Suprapubic skin (tissue), 4 donors: ENCODE results near the gene LRRC8B. TPM values are rescaled to one million over a fixed set of nuclear protein-coding genes. Genes with fewer than 3 reads are reported as not detected.
"Not testable (repeated sequence)": the region's sequence is repeated elsewhere in the genome, so short reads cannot be mapped to it uniquely, and the experiment has no call there.

Experiments used
- DNase-seq, 2 donors: peaks; one replicate each; pipeline ENCODE4 v3.0.0-alpha.2; 2019; ENCODE audit warnings: low spot score in 2 of 2
- H3K27ac ChIP-seq: fragments of 200-600 bp; sonication (generic); one replicate; pipeline ENCODE4 v1.5.1; 2019
- H3K27me3 ChIP-seq: fragments of 200-600 bp; sonication (generic); one replicate; pipeline ENCODE4 v1.5.1; 2019
- H3K36me3 ChIP-seq: fragments of 200-600 bp; sonication (generic); one replicate; pipeline ENCODE4 v1.5.1; 2019
- H3K4me1 ChIP-seq: fragments of 200-600 bp; sonication (generic); one replicate; pipeline ENCODE4 v1.5.1; 2019
- H3K4me3 ChIP-seq: fragments of 200-600 bp; sonication (generic); one replicate; pipeline ENCODE4 v1.5.1; 2019; ENCODE audit warnings: mild to moderate bottlenecking
- H3K9me3 ChIP-seq: fragments of 200-600 bp; sonication (generic); one replicate; pipeline ENCODE4 v1.5.1; 2019
- CTCF ChIP-seq, 2 donors: fragments of 200-600 bp in 1 of 2; fragments of 450-650 bp in 1 of 2; sonication (generic) in 1 of 2; IDR thresholded peaks; one replicate each; pipeline ENCODE4 v1.5.1; 2016 to 2019; ENCODE audit warnings: antibody characterized with exemption in 2 of 2, mild to moderate bottlenecking in 1 of 2, moderate library complexity in 1 of 2
- EP300 ChIP-seq: sonication (generic); formaldehyde crosslinking; IDR thresholded peaks from one replicate; pipeline ENCODE4 v1.6.1; 2017; ENCODE audit warnings: antibody characterized with exemption
- POLR2A ChIP-seq, 2 donors: fragments of 450-650 bp; IDR thresholded peaks; one replicate each; pipeline ENCODE4 v1.6.1; 2017; ENCODE audit warnings: antibody characterized with exemption in 2 of 2, mild to moderate bottlenecking in 2 of 2, moderate library complexity in 2 of 2
- POLR2AphosphoS5 ChIP-seq, 3 donors: sonication (generic); formaldehyde crosslinking; IDR thresholded peaks; one replicate each; pipeline ENCODE4 v1.6.1; 2017; ENCODE audit warnings: antibody characterized with exemption in 3 of 3
- WGBS: methylation state at CpG from one replicate; pipeline ENCODE4 v1.1.5; 2018; 5-methylcytosine and 5-hydroxymethylcytosine counted together
- total RNA-seq, 4 donors: library from RNA; depleted of rRNA; stranded (reverse); fragments of >200 nt; gene quantifications; one replicate each; pipeline ENCODE4 v1.1.0, GENCODE V29; 2016

Gene LRRC8B
- total RNA-seq, 4 donors from 2014 or later: 11.1 to 26.6 (median 13.9) TPM

GRCh38 chr1:89590341-89591080 lies 65.9 kb downstream of the LRRC8B start:
- DNase-seq: no peak
- 76% methylated on average over 6 of the region's 6 CpGs for WGBS
- Histone ChIP-seq H3K4me1 (peaks cover 14% of the 10 kb centered on the region), H3K27ac (no peak overlapping the region), H3K4me3 (no peak overlapping the region), H3K36me3 (no peaks in the 10 kb centered on the region), H3K27me3 (no peaks in the 10 kb centered on the region), H3K9me3 (no peaks in the 10 kb centered on the region)
- TF ChIP-seq EP300 (no peak), POLR2AphosphoS5 (IDR thresholded peaks at IDR 0.05) (no peak), POLR2A (IDR thresholded peaks at IDR 0.05) (no peak), CTCF (IDR thresholded peaks at IDR 0.05) (no peak)

GRCh38 chr1:89592861-89593302 lies 68.3 kb downstream of the LRRC8B start:
- WGBS: 88% methylated on average over 13 of the region's 13 CpGs
- H3K9me3 ChIP-seq, H3K27me3 ChIP-seq, H3K4me3 ChIP-seq, DNase-seq, H3K27ac ChIP-seq, H3K36me3 ChIP-seq: not testable (repeated sequence)
- H3K4me1 ChIP-seq: peaks cover 14% of the 10 kb centered on the region

GRCh38 chr1:89594096-89594740 lies 69.6 kb downstream of the LRRC8B start:
- Histone ChIP-seq H3K27me3 (no peaks in the 10 kb centered on the region), H3K4me3 (no peak overlapping the region), H3K36me3 (no peaks in the 10 kb centered on the region), H3K4me1 (peaks cover 14% of the 10 kb centered on the region), H3K9me3 (no peaks in the 10 kb centered on the region), H3K27ac (no peak overlapping the region)
- no peak for DNase-seq
- TF ChIP-seq POLR2AphosphoS5 (IDR thresholded peaks at IDR 0.05) (no peak), EP300 (no peak), CTCF (IDR thresholded peaks at IDR 0.05) (no peak), POLR2A (IDR thresholded peaks at IDR 0.05) (no peak)
- 75% methylated on average over 4 of the region's 4 CpGs for WGBS

- DNase-seq: no peak
- WGBS: 91% methylated on average over 2 of the region's 2 CpGs
- no peaks in the 10 kb centered on the region for H3K36me3 ChIP-seq
Measured at GRCh38 chr1:89596698-89597097, 72.1 kb downstream of the LRRC8B start.

More at GRCh38 chr1:89596698-89597097, 72.1 kb downstream of the LRRC8B start:
- no peaks in the 10 kb centered on the region for H3K4me1 ChIP-seq
- TF ChIP-seq POLR2AphosphoS5 (IDR thresholded peaks at IDR 0.05) (no peak), EP300 (no peak), CTCF (IDR thresholded peaks at IDR 0.05) (no peak), POLR2A (IDR thresholded peaks at IDR 0.05) (no peak)
- H3K9me3 ChIP-seq: no peaks in the 10 kb centered on the region
- no peak overlapping the region for H3K4me3 ChIP-seq
- H3K27ac ChIP-seq: no peak overlapping the region
- no peaks in the 10 kb centered on the region for H3K27me3 ChIP-seq
